GM12878 (cell line): ENCODE data around the gene PIF1. TPM values are rescaled to one million over a fixed set of nuclear protein-coding genes. Genes with fewer than 3 reads are reported as not detected.

Experiments used
- CBFB ChIP-seq: IDR thresholded peaks from 2 replicates; pipeline ENCODE4 v1.6.1; 2016; ENCODE audit warnings: antibody characterized with exemption, low read depth
- ETV6 ChIP-seq, 2 experiments: fragments of 450-650 bp in 1 of 2; IDR thresholded peaks in 1 of 2; conservative IDR thresholded peaks in 1 of 2; 2 replicates each; pipeline ENCODE4 v1.6.1; 2014; ENCODE audit warnings: antibody characterized with exemption in 1 of 2, borderline replicate concordance in 1 of 2, low read depth in 1 of 2, mild to moderate bottlenecking in 1 of 2, moderate library complexity in 1 of 2
- FOXK2 ChIP-seq: fragments of 450-650 bp; IDR thresholded peaks from 2 replicates; pipeline ENCODE4 v1.6.1; 2017; ENCODE audit warnings: mild to moderate bottlenecking, moderate library complexity
- MYC ChIP-seq: IDR thresholded peaks from 2 replicates; pipeline ENCODE4 v1.6.1; 2011; ENCODE audit warnings: mild to moderate bottlenecking, low read length, moderate library complexity, inconsistent platforms; ENCODE audit not compliant: insufficient read depth, insufficient replicate concordance, insufficient read length, severe bottlenecking
- NBN ChIP-seq: fragments of 450-650 bp; IDR thresholded peaks from 2 replicates; pipeline ENCODE4 v1.6.1; 2016
- NRF1 ChIP-seq: conservative IDR thresholded peaks from 2 replicates; pipeline ENCODE4 v1.6.1; 2011; ENCODE audit warnings: mild to moderate bottlenecking, low read depth, low read length, improper control_type of control experiment
- POLR2AphosphoS2 ChIP-seq: IDR thresholded peaks from 2 replicates; pipeline ENCODE4 v1.6.1; 2011; ENCODE audit warnings: low read depth, mild to moderate bottlenecking, low read length, improper control_type of control experiment, moderate library complexity
- TBL1XR1 ChIP-seq: IDR thresholded peaks from 2 replicates; pipeline ENCODE4 v1.6.1; 2012; ENCODE audit warnings: low read depth, low read length, improper control_type of control experiment
- TCF3 ChIP-seq: IDR thresholded peaks from 2 replicates; pipeline ENCODE4 v1.6.1; 2012; ENCODE audit warnings: low read depth, mild to moderate bottlenecking, low read length, borderline replicate concordance; ENCODE audit not compliant: insufficient read depth
- polyA plus RNA-seq, 11 experiments: library from polyadenylated mRNA; depleted of rRNA in 4 of 11; unstranded in 6 of 11; stranded (reverse) in 5 of 11; fragments of >200 nt; fragmentation: Nextera tagmentation in 4 of 11; fragmentation: Illumina TruSeq in 1 of 11; extraction: Ambion mirVana in 4 of 11; extraction: Trizol in 1 of 11; gene quantifications; 1 replicate in 1 of 11; 2 replicates in 10 of 11; pipeline versions ENCODE4 v1.2.1 to v1.2.3, GENCODE V29; 2011 to 2016; ENCODE audit warnings: inconsistent platforms in 2 of 11, missing spikeins in 2 of 11, low read depth in 1 of 11
- total RNA-seq, 4 experiments: library from RNA; depleted of rRNA in 3 of 4; stranded (reverse); fragments of >200 nt in 3 of 4; fragmentation: Illumina TruSeq in 1 of 4; extraction: Trizol in 1 of 4; gene quantifications; 2 replicates each; pipeline versions ENCODE4 v1.2.1 to v1.2.3, GENCODE V29; 2013 to 2021
- TF ChIP-seq, protein P1 (sequence below): fragments of 450-650 bp; IDR thresholded peaks from 2 replicates; pipeline ENCODE4 v1.6.1; 2017; ENCODE audit warnings: mild to moderate bottlenecking, moderate library complexity
- TF ChIP-seq, protein P2 (sequence below): fragments of 450-650 bp; IDR thresholded peaks from 2 replicates; pipeline ENCODE4 v1.6.1; 2016; ENCODE audit warnings: mild to moderate bottlenecking
- TF ChIP-seq, protein P3 (sequence below): fragments of 450-650 bp; IDR thresholded peaks from 2 replicates; pipeline ENCODE4 v1.6.1; 2016; ENCODE audit warnings: mild to moderate bottlenecking, moderate library complexity, borderline replicate concordance
- TF ChIP-seq, protein P4 (sequence below): fragments of 150-350 bp; IDR thresholded peaks from 2 replicates; pipeline ENCODE4 v1.6.1; 2016; ENCODE audit warnings: low read depth, low read length

The PIF1 gene
- total and polyA plus RNA-seq, 10 of the 15 experiments (the other 5 are each of a cell fraction or from before 2014, with no cell fraction given), result 3.7 to 68.9 (median 31.1) TPM

DNA sequence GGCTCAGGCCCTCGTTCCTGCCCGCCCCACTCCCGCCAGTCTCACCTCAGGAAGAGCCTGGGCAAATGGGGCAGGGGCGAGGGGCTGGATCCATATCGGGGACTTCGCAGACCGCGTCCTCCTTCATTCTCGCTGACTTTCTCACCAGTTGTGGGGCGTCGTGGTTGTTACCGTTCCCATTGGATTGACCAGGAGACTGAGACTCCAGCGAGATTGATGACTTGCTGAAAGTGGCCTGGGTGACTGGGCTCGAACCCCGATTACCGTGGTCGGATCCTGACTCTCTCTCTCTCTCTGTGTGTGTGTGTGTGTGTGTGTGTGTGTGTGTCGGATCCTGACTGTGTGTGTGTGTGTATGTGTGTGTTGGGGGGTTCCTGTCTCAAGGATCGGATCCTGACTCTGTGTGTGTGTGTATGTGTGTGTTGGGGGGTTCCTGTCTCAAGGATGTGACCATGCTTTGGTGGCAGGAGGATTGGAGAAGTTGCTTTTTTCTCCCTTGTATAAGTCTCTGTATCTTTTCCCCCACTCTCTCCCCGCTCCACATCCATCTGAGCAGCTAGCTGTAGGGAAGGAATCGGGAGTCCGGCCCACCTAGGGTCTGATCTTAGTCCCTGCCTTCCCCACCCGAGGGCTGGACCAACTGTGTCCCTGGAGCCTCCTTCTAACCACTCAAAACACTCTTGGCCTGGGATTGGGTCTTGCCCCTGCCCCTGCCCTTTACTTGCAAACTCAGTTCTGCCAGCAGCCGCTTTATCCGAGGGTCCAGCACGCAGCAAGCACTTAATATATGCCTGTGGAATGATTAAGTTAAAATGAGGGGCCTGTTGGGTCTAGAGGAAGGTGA lies 16.9 kb upstream of the PIF1 start (continued):
- TF ChIP-seq, protein P1, sequence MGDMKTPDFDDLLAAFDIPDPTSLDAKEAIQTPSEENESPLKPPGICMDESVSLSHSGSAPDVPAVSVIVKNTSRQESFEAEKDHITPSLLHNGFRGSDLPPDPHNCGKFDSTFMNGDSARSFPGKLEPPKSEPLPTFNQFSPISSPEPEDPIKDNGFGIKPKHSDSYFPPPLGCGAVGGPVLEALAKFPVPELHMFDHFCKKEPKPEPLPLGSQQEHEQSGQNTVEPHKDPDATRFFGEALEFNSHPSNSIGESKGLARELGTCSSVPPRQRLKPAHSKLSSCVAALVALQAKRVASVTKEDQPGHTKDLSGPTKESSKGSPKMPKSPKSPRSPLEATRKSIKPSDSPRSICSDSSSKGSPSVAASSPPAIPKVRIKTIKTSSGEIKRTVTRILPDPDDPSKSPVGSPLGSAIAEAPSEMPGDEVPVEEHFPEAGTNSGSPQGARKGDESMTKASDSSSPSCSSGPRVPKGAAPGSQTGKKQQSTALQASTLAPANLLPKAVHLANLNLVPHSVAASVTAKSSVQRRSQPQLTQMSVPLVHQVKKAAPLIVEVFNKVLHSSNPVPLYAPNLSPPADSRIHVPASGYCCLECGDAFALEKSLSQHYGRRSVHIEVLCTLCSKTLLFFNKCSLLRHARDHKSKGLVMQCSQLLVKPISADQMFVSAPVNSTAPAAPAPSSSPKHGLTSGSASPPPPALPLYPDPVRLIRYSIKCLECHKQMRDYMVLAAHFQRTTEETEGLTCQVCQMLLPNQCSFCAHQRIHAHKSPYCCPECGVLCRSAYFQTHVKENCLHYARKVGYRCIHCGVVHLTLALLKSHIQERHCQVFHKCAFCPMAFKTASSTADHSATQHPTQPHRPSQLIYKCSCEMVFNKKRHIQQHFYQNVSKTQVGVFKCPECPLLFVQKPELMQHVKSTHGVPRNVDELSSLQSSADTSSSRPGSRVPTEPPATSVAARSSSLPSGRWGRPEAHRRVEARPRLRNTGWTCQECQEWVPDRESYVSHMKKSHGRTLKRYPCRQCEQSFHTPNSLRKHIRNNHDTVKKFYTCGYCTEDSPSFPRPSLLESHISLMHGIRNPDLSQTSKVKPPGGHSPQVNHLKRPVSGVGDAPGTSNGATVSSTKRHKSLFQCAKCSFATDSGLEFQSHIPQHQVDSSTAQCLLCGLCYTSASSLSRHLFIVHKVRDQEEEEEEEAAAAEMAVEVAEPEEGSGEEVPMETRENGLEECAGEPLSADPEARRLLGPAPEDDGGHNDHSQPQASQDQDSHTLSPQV, result no peak
- TF ChIP-seq CBFB (no peak), FOXK2 (no peak), NBN (peak; percentile 82; the same call in 1 of the 2 replicates), MYC (no peak), NRF1 (no peak), ETV6 (conservative IDR thresholded peaks at IDR 0.05 in 1 of 2, IDR thresholded peaks at IDR 0.05 in 1 of 2; ENCODE audit: borderline replicate concordance in 1 of 2, low read depth in 1 of 2) (no peak), TBL1XR1 (no peak), TCF3 (no peak), POLR2AphosphoS2 (peak; percentile 23; the same call in 1 of the 2 replicates)
- TF ChIP-seq, protein P2, sequence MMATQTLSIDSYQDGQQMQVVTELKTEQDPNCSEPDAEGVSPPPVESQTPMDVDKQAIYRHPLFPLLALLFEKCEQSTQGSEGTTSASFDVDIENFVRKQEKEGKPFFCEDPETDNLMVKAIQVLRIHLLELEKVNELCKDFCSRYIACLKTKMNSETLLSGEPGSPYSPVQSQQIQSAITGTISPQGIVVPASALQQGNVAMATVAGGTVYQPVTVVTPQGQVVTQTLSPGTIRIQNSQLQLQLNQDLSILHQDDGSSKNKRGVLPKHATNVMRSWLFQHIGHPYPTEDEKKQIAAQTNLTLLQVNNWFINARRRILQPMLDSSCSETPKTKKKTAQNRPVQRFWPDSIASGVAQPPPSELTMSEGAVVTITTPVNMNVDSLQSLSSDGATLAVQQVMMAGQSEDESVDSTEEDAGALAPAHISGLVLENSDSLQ, result no peak
- TF ChIP-seq, protein P3, sequence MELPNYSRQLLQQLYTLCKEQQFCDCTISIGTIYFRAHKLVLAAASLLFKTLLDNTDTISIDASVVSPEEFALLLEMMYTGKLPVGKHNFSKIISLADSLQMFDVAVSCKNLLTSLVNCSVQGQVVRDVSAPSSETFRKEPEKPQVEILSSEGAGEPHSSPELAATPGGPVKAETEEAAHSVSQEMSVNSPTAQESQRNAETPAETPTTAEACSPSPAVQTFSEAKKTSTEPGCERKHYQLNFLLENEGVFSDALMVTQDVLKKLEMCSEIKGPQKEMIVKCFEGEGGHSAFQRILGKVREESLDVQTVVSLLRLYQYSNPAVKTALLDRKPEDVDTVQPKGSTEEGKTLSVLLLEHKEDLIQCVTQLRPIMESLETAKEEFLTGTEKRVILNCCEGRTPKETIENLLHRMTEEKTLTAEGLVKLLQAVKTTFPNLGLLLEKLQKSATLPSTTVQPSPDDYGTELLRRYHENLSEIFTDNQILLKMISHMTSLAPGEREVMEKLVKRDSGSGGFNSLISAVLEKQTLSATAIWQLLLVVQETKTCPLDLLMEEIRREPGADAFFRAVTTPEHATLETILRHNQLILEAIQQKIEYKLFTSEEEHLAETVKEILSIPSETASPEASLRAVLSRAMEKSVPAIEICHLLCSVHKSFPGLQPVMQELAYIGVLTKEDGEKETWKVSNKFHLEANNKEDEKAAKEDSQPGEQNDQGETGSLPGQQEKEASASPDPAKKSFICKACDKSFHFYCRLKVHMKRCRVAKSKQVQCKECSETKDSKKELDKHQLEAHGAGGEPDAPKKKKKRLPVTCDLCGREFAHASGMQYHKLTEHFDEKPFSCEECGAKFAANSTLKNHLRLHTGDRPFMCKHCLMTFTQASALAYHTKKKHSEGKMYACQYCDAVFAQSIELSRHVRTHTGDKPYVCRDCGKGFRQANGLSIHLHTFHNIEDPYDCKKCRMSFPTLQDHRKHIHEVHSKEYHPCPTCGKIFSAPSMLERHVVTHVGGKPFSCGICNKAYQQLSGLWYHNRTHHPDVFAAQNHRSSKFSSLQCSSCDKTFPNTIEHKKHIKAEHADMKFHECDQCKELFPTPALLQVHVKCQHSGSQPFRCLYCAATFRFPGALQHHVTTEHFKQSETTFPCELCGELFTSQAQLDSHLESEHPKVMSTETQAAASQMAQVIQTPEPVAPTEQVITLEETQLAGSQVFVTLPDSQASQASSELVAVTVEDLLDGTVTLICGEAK, result no peak
- TF ChIP-seq, protein P4, sequence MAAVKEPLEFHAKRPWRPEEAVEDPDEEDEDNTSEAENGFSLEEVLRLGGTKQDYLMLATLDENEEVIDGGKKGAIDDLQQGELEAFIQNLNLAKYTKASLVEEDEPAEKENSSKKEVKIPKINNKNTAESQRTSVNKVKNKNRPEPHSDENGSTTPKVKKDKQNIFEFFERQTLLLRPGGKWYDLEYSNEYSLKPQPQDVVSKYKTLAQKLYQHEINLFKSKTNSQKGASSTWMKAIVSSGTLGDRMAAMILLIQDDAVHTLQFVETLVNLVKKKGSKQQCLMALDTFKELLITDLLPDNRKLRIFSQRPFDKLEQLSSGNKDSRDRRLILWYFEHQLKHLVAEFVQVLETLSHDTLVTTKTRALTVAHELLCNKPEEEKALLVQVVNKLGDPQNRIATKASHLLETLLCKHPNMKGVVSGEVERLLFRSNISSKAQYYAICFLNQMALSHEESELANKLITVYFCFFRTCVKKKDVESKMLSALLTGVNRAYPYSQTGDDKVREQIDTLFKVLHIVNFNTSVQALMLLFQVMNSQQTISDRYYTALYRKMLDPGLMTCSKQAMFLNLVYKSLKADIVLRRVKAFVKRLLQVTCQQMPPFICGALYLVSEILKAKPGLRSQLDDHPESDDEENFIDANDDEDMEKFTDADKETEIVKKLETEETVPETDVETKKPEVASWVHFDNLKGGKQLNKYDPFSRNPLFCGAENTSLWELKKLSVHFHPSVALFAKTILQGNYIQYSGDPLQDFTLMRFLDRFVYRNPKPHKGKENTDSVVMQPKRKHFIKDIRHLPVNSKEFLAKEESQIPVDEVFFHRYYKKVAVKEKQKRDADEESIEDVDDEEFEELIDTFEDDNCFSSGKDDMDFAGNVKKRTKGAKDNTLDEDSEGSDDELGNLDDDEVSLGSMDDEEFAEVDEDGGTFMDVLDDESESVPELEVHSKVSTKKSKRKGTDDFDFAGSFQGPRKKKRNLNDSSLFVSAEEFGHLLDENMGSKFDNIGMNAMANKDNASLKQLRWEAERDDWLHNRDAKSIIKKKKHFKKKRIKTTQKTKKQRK, result no peak
